WTC11 (cell line): ENCODE data around the gene VSIR. TPM values are rescaled to one million over a fixed set of nuclear protein-coding genes. Genes with fewer than 3 reads are reported as not detected.

ENCODE experiments used
- ATAC-seq: fragments of 200-7000 bp; cut with Tn5 transposase; 2 replicates; pipeline ENCODE4 v1.10.0; 2021; ENCODE audit warnings: mild to moderate bottlenecking, moderate library complexity
- CTCF ChIA-PET: fragments of 300-600 bp; sonication (Branson Sonifier 250); formaldehyde crosslinking; loops from one replicate; lab custom pipeline; 2021; ENCODE audit warnings: antibody characterized with exemption; lab: Charles Lee
- POLR2A ChIA-PET: fragments of 350-600 bp; sonication (Branson Sonifier 250); formaldehyde crosslinking; loops from one replicate; lab custom pipeline; 2021; ENCODE audit warnings: antibody characterized with exemption; lab: Charles Lee
- DNase-seq: peaks from one replicate; pipeline ENCODE4 v3.0.0; 2021; ENCODE audit warnings: low spot score
- H3K27ac Mint-ChIP-seq: 2 replicates; pipeline ENCODE4 v1.8.0; 2021; ENCODE audit warnings: mixed read lengths
- H3K27me3 Mint-ChIP-seq: 2 replicates; pipeline ENCODE4 v1.8.0; 2021; ENCODE audit warnings: low read depth, mild to moderate bottlenecking, moderate library complexity, mixed read lengths
- H3K36me3 Mint-ChIP-seq: 2 replicates; pipeline ENCODE4 v1.8.0; 2021; ENCODE audit warnings: mixed read lengths
- H3K4me1 Mint-ChIP-seq: 2 replicates; pipeline ENCODE4 v1.8.0; 2022; ENCODE audit warnings: mixed read lengths
- H3K4me3 Mint-ChIP-seq: 2 replicates; pipeline ENCODE4 v1.8.0; 2021; ENCODE audit warnings: mild to moderate bottlenecking, moderate library complexity, mixed read lengths
- H3K9me3 Mint-ChIP-seq: 2 replicates; pipeline ENCODE4 v1.8.0; 2021; ENCODE audit warnings: mixed read lengths
- ATF1 ChIP-seq: sonication (generic); formaldehyde crosslinking; IDR thresholded peaks from 2 replicates; pipeline ENCODE4 v1.8.1; 2023; ENCODE audit warnings: mild to moderate bottlenecking, moderate library complexity, missing genetic modification reagents
- ATF6 ChIP-seq: sonication (generic); formaldehyde crosslinking; IDR thresholded peaks from 2 replicates; pipeline ENCODE4 v1.8.1; 2023; ENCODE audit warnings: mild to moderate bottlenecking, missing genetic modification reagents
- CREM ChIP-seq: sonication (generic); formaldehyde crosslinking; IDR thresholded peaks from 2 replicates; pipeline ENCODE4 v1.8.1; 2022; ENCODE audit warnings: mild to moderate bottlenecking, missing genetic modification reagents, moderate library complexity
- CTCF ChIP-seq: fragments of 200-600 bp; IDR thresholded peaks from 2 replicates; pipeline ENCODE4 v1.8.0; 2022; ENCODE audit warnings: antibody characterized with exemption
- EMX1 ChIP-seq: fragments of 250-450 bp; sonication (Bioruptor Pico); IDR thresholded peaks from 2 replicates; pipeline ENCODE4 v1.8.0; 2021; ENCODE audit warnings: mild to moderate bottlenecking
- FOXK1 ChIP-seq: sonication (generic); formaldehyde crosslinking; IDR thresholded peaks from 2 replicates; pipeline ENCODE4 v1.8.0; 2022; ENCODE audit warnings: mild to moderate bottlenecking, moderate library complexity, missing genetic modification reagents
- FOXP1 ChIP-seq: sonication (generic); formaldehyde crosslinking; IDR thresholded peaks from 2 replicates; pipeline ENCODE4 v1.8.0; 2022; ENCODE audit warnings: missing genetic modification reagents, mild to moderate bottlenecking, moderate library complexity, borderline replicate concordance
- JAZF1 ChIP-seq: fragments of 250-450 bp; sonication (Bioruptor Pico); IDR thresholded peaks from 2 replicates; pipeline ENCODE4 v1.9.0; 2021; ENCODE audit warnings: moderate library complexity, mild to moderate bottlenecking, inconsistent platforms
- KAT7 ChIP-seq: sonication (generic); formaldehyde crosslinking; IDR thresholded peaks from 2 replicates; pipeline ENCODE4 v1.8.1; 2023; ENCODE audit warnings: missing genetic modification reagents, mild to moderate bottlenecking, borderline replicate concordance
- MYBL2 ChIP-seq: sonication (generic); formaldehyde crosslinking; IDR thresholded peaks from 2 replicates; pipeline ENCODE4 v1.8.1; 2023; ENCODE audit warnings: mild to moderate bottlenecking, moderate library complexity, missing genetic modification reagents
- NR1H2 ChIP-seq: sonication (generic); formaldehyde crosslinking; IDR thresholded peaks from 2 replicates; pipeline ENCODE4 v1.9.0; 2021; ENCODE audit warnings: mild to moderate bottlenecking, moderate library complexity, missing genetic modification reagents
- NR2C2 ChIP-seq: sonication (generic); formaldehyde crosslinking; IDR thresholded peaks from 2 replicates; pipeline ENCODE4 v1.8.0; 2022; ENCODE audit warnings: mild to moderate bottlenecking, missing genetic modification reagents
- ZNF317 ChIP-seq: sonication (generic); formaldehyde crosslinking; IDR thresholded peaks from 2 replicates; pipeline ENCODE4 v1.8.1; 2023; ENCODE audit warnings: low read depth, mild to moderate bottlenecking, moderate library complexity, missing genetic modification reagents, borderline replicate concordance
- ZNF416 ChIP-seq: fragments of 250-450 bp; sonication (Bioruptor Pico); IDR thresholded peaks from 2 replicates; pipeline ENCODE4 v1.9.0; 2021; ENCODE audit warnings: mild to moderate bottlenecking, inconsistent platforms
- ZNF423 ChIP-seq: fragments of 250-450 bp; sonication (Bioruptor Pico); IDR thresholded peaks from 2 replicates; pipeline ENCODE4 v2.1.2; 2022; ENCODE audit warnings: mild to moderate bottlenecking, moderate library complexity
- total RNA-seq: library from RNA; stranded (reverse); gene quantifications from 3 replicates; pipeline ENCODE4 v1.2.3, GENCODE V29; 2021
- TF ChIP-seq, protein P1 (sequence below): sonication (generic); formaldehyde crosslinking; IDR thresholded peaks from 2 replicates; pipeline ENCODE4 v1.8.0; 2022; ENCODE audit warnings: mild to moderate bottlenecking, missing genetic modification reagents
- TF ChIP-seq, protein P2 (sequence below): sonication (generic); formaldehyde crosslinking; IDR thresholded peaks from 2 replicates; pipeline ENCODE4 v1.8.1; 2022; ENCODE audit warnings: low read depth, missing genetic modification reagents, borderline replicate concordance

Gene VSIR
- total RNA-seq, 1 experiment from 2014 or later, result 0.74 TPM

DNA sequence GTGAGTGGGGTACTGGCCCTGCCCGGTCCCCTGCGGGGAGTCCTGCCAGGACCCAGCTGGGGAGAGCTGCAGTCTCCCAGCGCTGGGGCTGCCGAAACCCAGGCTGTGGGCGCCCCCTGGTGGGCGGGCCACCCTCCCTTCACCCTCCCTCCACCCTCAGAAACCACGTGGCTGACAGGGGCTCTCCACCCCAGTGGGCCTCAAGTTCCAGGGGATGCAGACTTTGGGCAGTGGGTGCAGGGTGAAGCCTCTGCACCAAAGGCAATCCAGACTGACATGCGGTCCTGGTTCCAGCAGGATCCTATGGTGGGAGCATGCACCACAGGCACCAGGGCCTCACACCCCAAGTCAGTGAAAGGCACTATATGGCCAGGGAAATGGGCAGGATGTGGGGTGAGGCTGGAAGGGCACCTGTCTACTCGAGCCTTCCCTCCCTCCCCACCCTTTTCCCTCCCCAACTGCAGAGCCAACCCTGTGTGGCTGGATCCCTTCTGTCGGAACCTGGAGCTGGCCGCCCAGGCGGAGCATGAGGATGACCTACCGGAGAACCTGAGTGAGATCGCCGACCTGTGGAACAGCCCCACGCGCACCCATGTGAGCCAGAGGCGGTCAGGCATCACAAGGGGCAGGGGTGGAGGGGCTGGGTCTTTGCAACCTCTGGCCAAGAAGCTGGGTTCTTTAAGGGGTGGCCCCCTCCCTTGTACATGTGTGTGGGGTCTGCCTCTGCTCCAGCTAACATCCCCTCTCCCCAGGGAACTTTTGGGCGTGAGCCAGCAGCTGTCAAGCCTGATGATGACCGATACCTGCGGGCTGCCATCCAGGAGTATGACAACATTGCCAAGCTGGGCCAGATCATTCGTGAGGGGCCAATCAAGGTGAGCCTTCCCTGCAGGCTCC is 38.9 kb upstream of the VSIR start:
- H3K27ac Mint-ChIP-seq, result no peak overlapping the region
- H3K27me3 Mint-ChIP-seq, result no peaks in the 10 kb centered on the region

DNA sequence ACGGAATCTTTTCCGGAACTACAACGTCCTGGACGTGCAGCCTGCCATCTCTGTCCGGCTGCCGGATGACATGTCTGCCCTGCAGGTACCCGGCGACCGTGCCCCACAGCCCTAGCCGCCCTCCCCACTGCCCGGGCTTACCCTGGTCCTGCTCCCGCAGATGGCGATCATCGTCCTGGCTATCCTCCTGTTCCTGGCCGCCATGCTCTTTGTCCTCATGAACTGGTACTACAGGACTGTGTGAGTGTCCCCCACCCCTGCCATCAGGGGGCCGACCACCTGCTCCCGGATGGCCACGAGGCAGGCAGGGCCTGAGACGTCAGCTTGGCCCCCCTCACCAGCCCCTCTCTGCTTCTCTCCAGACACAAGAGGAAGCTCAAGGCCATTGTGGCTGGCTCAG is 38.0 kb upstream of the VSIR start:
- no peaks in the 10 kb centered on the region for H3K9me3 Mint-ChIP-seq
- H3K4me1 Mint-ChIP-seq, result no peaks in the 10 kb centered on the region
- DNase-seq, result no peak
- CTCF ChIA-PET, result interaction anchor here (0.6 to 2.6 kb wide), 28 partner anchors 11 to 496 kb away, joined by 3 to 24 read pairs (median 4); partner anchors contain the start of genes SLC29A3 and VSIR
- TF ChIP-seq FOXK1 (no peak), ZNF416 (CRISPR knock-in tag) (no peak), EMX1 (no peak), FOXP1 (0 out of 2 replicates have a peak, but pooled peaks have one; percentile 5), ZNF423 (CRISPR knock-in tag) (no peak)
- TF ChIP-seq, all 79 proteins: peak for 1
- H3K27ac Mint-ChIP-seq, result no peak overlapping the region
- POLR2A ChIA-PET, result no interaction called here
- no peak overlapping the region for H3K4me3 Mint-ChIP-seq
- H3K36me3 Mint-ChIP-seq, result peaks cover 9% of the 10 kb centered on the region
- no peak for ATAC-seq
- H3K27me3 Mint-ChIP-seq, result no peaks in the 10 kb centered on the region

More for the DNA sequence above, 38.9 kb upstream of the VSIR start:
- H3K36me3 Mint-ChIP-seq, result peaks cover 18% of the 10 kb centered on the region
- TF ChIP-seq, protein P1, sequence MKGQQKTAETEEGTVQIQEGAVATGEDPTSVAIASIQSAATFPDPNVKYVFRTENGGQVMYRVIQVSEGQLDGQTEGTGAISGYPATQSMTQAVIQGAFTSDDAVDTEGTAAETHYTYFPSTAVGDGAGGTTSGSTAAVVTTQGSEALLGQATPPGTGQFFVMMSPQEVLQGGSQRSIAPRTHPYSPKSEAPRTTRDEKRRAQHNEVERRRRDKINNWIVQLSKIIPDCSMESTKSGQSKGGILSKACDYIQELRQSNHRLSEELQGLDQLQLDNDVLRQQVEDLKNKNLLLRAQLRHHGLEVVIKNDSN (CRISPR knock-in tag), result peak; percentile 81
- TF ChIP-seq MYBL2 (CRISPR knock-in tag) (no peak), NR1H2 (CRISPR knock-in tag) (no peak), CTCF (peak; percentile 53), ZNF423 (CRISPR knock-in tag) (peak; percentile 92)
- DNase-seq (peak; percentile 74), ATAC-seq (peak; percentile 76)
- H3K4me1 Mint-ChIP-seq, result no peaks in the 10 kb centered on the region
- no peak overlapping the region for H3K4me3 Mint-ChIP-seq
- POLR2A ChIA-PET, result no interaction called here
- CTCF ChIA-PET, result interaction anchor here (0.5 to 2.6 kb wide), 36 partner anchors 10 to 497 kb away, joined by 3 to 24 read pairs (median 3); partner anchors contain the start of genes SLC29A3 and VSIR
- no peaks in the 10 kb centered on the region for H3K9me3 Mint-ChIP-seq

- no peak for TF ChIP-seq NR1H2 (CRISPR knock-in tag)
- no peak for TF ChIP-seq NR2C2 (CRISPR knock-in tag)
- TF ChIP-seq CREM (CRISPR knock-in tag), result no peak
- TF ChIP-seq KAT7 (CRISPR knock-in tag), result no peak
- TF ChIP-seq ZNF317 (CRISPR knock-in tag), result no peak
- H3K36me3 Mint-ChIP-seq, result no peaks in the 10 kb centered on the region
- no peak overlapping the region for H3K27ac Mint-ChIP-seq
- CTCF ChIA-PET, result no interaction called here
- H3K27me3 Mint-ChIP-seq, result peaks cover 5% of the 10 kb centered on the region
- H3K4me1 Mint-ChIP-seq, result peaks cover 3% of the 10 kb centered on the region
- POLR2A ChIA-PET, result no interaction called here
- no peaks in the 10 kb centered on the region for H3K9me3 Mint-ChIP-seq
- no peak overlapping the region for H3K4me3 Mint-ChIP-seq
- no peak for DNase-seq
- ATAC-seq, result no peak
Observed at GRCh38 chr10:71810048-71810750, 36.9 kb upstream of the VSIR start.

- ChIA-PET POLR2A (interaction anchor here (0.7 kb wide), 1 partner anchor 471 kb away, joined by 7 read pairs; no protein-coding TSS in a partner anchor), CTCF (interaction anchor here (0.6 kb wide), 2 partner anchors 115 to 179 kb away, joined by 3 to 4 read pairs; no protein-coding TSS in a partner anchor)
- H3K27ac Mint-ChIP-seq, result no peak overlapping the region
- ATAC-seq (no peak), DNase-seq (no peak)
- H3K36me3 Mint-ChIP-seq, result no peaks in the 10 kb centered on the region
- peaks cover 11% of the 10 kb centered on the region for H3K27me3 Mint-ChIP-seq
- no peaks in the 10 kb centered on the region for H3K9me3 Mint-ChIP-seq
- H3K4me1 Mint-ChIP-seq, result peaks cover 3% of the 10 kb centered on the region
- no peak overlapping the region for H3K4me3 Mint-ChIP-seq
- TF ChIP-seq, protein P2, sequence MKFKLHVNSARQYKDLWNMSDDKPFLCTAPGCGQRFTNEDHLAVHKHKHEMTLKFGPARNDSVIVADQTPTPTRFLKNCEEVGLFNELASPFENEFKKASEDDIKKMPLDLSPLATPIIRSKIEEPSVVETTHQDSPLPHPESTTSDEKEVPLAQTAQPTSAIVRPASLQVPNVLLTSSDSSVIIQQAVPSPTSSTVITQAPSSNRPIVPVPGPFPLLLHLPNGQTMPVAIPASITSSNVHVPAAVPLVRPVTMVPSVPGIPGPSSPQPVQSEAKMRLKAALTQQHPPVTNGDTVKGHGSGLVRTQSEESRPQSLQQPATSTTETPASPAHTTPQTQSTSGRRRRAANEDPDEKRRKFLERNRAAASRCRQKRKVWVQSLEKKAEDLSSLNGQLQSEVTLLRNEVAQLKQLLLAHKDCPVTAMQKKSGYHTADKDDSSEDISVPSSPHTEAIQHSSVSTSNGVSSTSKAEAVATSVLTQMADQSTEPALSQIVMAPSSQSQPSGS (CRISPR knock-in tag), result no peak
- TF ChIP-seq JAZF1 (CRISPR knock-in tag) (no peak), FOXK1 (no peak), MYBL2 (CRISPR knock-in tag) (no peak), ATF1 (CRISPR knock-in tag) (no peak), ZNF423 (CRISPR knock-in tag) (no peak), ATF6 (CRISPR knock-in tag) (no peak)
Observed at GRCh38 chr10:71809628-71810027, 36.3 kb upstream of the VSIR start.
